CD4-positive, alpha-beta T cell treated with Interferon gamma for 1 hour (primary cell): ENCODE data around the gene TAF5L.
"Not testable (repeated sequence)": the region's sequence is repeated elsewhere in the genome, so short reads cannot be mapped to it uniquely, and the experiment has no call there.

Experiments
- DNase-seq: peaks from one replicate; pipeline ENCODE4 v3.0.0-alpha.2; 2020

TAF5L gene

GRCh38 chr1:229600229-229600628, 25.7 kb downstream of the TAF5L start:
- no peak for DNase-seq

- no peak for DNase-seq
These were observed 26.5 kb downstream of the TAF5L start for GRCh38 chr1:229599218-229599954.

- no peak for DNase-seq
These were observed 28.0 kb downstream of the TAF5L start for GRCh38 chr1:229597877-229598276.

- DNase-seq: no peak
These were observed 28.8 kb downstream of the TAF5L start for GRCh38 chr1:229596925-229597699.

GRCh38 chr1:229595876-229596275, 30.0 kb downstream of the TAF5L start:
- DNase-seq: not testable (repeated sequence)

GRCh38 chr1:229594227-229595008, 31.5 kb downstream of the TAF5L start:
- no peak for DNase-seq

GRCh38 chr1:229593800-229594199, 32.1 kb downstream of the TAF5L start:
- no peak for DNase-seq

- DNase-seq: no peak
These were observed 35.8 kb downstream of the TAF5L start for GRCh38 chr1:229590119-229590518.

- DNase-seq: no peak
These were observed 40.6 kb downstream of the TAF5L start for GRCh38 chr1:229585338-229585737.

GRCh38 chr1:229582715-229583114, 43.2 kb downstream of the TAF5L start:
- no peak for DNase-seq

- DNase-seq: no peak
These were observed 43.8 kb downstream of the TAF5L start for GRCh38 chr1:229582011-229582694.

GRCh38 chr1:229581485-229581884, 44.4 kb downstream of the TAF5L start:
- DNase-seq: no peak

- no peak for DNase-seq
These were observed 46.8 kb downstream of the TAF5L start for GRCh38 chr1:229579059-229579673.

GRCh38 chr1:229578168-229579058, 47.5 kb downstream of the TAF5L start:
- no peak for DNase-seq

- no peak for DNase-seq
These were observed 51.1 kb downstream of the TAF5L start for GRCh38 chr1:229574679-229575442.

GRCh38 chr1:229572286-229572685, 53.6 kb downstream of the TAF5L start:
- DNase-seq: no peak

- DNase-seq: no peak
These were observed 54.9 kb downstream of the TAF5L start for GRCh38 chr1:229570891-229571516.

GRCh38 chr1:229570305-229570704, 55.6 kb downstream of the TAF5L start:
- no peak for DNase-seq

- no peak for DNase-seq
These were observed 58.6 kb downstream of the TAF5L start for GRCh38 chr1:229567109-229567868.
